Effector CD8-positive, alpha-beta T cell (primary cell): ENCODE data around the gene ARHGAP6.

ENCODE experiments used
- DNase-seq: peaks from one replicate; lab custom pipeline; 2025; lab: John Stamatoyannopoulos, UW
- total RNA-seq, 4 experiments: gene quantifications; one replicate each; lab custom pipeline; 2026; lab: John Stamatoyannopoulos, UW

ARHGAP6 gene, protein sequence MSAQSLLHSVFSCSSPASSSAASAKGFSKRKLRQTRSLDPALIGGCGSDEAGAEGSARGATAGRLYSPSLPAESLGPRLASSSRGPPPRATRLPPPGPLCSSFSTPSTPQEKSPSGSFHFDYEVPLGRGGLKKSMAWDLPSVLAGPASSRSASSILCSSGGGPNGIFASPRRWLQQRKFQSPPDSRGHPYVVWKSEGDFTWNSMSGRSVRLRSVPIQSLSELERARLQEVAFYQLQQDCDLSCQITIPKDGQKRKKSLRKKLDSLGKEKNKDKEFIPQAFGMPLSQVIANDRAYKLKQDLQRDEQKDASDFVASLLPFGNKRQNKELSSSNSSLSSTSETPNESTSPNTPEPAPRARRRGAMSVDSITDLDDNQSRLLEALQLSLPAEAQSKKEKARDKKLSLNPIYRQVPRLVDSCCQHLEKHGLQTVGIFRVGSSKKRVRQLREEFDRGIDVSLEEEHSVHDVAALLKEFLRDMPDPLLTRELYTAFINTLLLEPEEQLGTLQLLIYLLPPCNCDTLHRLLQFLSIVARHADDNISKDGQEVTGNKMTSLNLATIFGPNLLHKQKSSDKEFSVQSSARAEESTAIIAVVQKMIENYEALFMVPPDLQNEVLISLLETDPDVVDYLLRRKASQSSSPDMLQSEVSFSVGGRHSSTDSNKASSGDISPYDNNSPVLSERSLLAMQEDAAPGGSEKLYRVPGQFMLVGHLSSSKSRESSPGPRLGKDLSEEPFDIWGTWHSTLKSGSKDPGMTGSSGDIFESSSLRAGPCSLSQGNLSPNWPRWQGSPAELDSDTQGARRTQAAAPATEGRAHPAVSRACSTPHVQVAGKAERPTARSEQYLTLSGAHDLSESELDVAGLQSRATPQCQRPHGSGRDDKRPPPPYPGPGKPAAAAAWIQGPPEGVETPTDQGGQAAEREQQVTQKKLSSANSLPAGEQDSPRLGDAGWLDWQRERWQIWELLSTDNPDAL (N-terminal part only)
- total RNA-seq = 0 reads per million in 4 experiments

DNA sequence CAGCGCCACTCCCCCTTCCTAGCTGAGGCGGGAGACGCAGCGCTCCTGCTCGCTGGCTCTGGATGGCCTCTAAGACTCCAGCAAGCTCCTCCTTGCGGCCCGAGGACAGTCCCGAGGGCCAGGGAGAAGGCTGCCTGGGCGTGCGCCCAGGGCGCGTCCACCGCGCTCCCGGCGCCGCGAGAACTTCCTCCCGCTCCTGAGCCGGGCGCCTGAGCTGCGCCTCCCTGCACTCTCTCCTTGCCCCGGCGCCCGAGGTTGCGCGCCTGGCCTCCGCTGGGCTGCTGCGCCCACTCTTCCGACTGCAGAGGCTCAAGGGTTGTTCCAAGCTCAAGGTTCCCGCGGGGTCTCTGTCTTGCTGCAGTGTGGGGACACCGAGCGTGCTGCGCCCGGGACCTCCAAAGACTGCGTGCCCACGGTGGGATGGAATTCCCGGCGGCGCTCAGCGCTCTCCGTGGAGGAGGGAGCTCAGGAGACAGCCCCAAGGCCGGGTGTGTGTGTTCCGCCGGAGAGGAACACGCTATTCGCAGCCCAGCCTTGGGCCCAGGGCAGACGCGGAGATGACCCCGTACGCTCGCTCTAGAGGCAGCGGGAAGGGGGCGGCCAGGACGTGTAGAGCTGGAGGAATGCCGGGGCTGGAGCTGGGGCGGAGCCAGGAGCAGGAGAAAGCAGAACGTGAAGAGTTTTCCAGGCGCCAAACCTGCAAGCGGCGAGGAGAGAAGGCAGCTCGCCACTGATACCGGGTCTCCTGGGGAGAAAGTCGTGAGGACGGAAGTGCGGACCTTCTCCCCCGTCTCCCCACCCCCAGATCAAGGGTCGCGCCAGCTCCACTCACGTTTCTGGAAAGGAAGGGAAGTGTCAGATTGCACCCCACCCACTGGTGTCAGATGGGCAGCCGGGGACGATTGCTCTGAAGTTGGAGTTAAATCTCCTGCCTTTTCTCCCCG is at the start of gene ARHGAP6:
Gene ARHGAP6 (minus strand): TSS at position 753 of the 944 bp plus-strand sequence. CDS start 1,092 bp downstream, outside the sequence.
- no peak for DNase-seq

GRCh38 chrX:11704725-11705495 is 39.2 kb upstream of the ARHGAP6 start:
- DNase-seq = no peak

- DNase-seq = no peak
These were observed 38.1 kb upstream of the ARHGAP6 start for GRCh38 chrX:11703855-11704254.

- no peak for DNase-seq
These were observed 37.4 kb upstream of the ARHGAP6 start for GRCh38 chrX:11702965-11703631.

- no peak for DNase-seq
These were observed 36.7 kb upstream of the ARHGAP6 start for GRCh38 chrX:11702420-11702819.

GRCh38 chrX:11698702-11699101 is 33.0 kb upstream of the ARHGAP6 start:
- DNase-seq = no peak

DNA sequence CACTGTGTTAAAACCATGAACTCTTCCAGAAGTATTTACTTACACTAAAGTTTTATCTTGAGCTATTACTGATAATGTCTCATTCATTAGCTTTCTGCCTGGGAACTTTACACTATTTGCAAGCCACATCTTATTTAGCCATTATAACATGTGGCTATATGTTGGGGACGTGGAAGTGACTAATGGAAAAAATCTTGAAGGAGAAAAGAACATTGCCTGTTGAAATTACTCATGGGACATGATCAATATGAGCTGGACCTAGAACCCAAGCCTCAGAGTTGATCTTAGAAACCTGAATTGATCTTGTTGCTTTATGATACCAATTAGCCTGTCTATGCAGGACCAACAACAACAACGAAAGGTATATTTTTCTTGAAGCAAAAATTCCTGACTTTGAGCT is 22.5 kb upstream of the ARHGAP6 start:
- no peak for DNase-seq

GRCh38 chrX:11687157-11687556 is 21.4 kb upstream of the ARHGAP6 start:
- DNase-seq = no peak

DNA sequence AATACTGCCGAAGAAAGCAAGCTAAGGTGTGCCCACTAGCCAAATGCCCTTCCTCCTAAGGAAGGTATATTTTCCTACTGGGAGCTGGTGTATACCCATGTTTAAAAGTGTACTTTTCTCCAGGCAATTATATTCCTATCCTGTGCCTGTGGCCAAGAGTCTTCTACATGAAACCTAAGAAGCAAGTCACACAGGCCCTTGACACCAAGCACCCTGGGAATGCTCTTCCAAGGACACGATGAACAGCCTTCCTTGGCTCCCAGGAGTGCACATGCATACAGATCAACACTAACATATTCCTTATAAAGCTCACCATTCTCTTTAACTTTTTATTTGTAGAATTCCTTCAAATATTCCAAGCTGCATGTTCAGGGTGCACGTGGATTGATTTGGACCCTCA is 17.3 kb upstream of the ARHGAP6 start:
- no peak for DNase-seq

DNA sequence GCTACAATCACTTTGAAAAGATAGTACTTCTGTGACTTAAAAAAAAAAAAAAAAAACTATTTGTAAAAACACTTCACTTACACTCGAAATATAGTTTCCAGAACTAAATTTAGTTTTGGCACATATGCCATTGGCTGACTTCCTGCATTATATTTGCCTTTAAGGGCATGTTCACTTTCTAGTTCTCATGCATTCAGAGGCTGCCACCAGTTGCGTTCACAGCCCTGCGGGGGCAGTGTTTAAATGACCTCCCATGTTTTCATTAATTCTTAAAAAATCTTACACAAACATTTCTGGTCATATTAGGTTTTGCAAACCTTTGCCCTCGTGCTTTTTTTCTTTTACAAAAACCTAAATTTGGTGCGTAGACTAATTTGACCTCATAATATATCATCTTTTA is 12.4 kb upstream of the ARHGAP6 start:
- DNase-seq = no peak

- no peak for DNase-seq
These were observed 6.5 kb upstream of the ARHGAP6 start for GRCh38 chrX:11672213-11672612.

DNA sequence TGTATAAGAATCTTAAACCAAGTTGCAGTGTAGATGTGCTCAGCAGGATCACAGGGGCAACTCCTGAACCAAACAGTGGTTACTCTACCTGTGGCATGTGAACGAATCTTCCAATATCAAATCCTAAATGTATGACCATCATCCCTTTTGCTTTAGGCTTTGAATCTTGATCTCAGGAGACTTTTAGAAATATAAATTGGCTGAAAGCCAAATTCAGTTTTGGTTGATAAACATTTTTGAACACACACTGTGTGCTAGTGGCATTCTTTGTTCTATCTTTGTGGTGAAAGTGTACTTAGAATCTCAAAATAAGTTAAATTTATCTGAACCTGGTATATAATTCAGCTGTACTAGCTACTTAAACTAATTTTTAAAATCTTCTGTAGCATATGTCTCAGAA is 4.6 kb upstream of the ARHGAP6 start:
- no peak for DNase-seq

DNA sequence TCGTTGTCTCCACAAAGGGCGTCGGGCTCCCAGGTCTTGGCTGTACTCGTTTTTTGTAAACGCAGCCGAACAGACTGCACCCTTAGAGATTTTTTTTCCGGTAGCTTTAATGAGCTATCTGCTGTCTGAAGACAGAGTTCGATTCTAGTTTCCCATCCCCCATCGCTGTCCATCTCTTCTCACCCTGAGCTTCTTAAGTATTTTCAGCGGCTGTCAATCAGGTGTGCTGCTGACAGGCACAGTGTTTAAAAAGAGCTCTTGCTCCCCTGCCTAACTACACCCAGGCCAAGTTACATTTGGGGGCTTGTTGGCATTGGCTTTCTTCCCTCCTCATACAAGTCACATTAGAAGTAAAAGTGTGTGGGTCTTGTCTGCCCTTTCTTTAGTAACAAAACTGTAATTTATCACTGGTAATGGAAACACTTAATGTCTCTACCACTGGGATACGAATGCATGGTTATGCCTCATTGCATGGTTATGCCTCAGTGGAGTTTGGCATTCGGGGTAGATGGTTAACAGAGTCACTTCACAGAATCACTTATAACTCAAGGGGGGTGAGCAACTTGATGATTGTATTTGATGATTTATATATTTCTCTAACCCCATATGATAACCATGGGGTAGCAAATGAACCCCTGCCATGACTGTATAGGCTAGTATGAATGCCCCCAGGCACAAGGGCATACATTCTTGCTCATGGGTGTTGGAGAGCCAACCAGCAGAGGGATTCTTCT is 1.4 kb upstream of the ARHGAP6 start:
- DNase-seq = no peak

- DNase-seq = no peak
These were observed 444 bp upstream of the ARHGAP6 start for GRCh38 chrX:11666164-11666563.

GRCh38 chrX:11664211-11665167 is 1.2 kb downstream of the ARHGAP6 start:
- no peak for DNase-seq

GRCh38 chrX:11663875-11664210 is 1.9 kb downstream of the ARHGAP6 start:
- DNase-seq = no peak

DNA sequence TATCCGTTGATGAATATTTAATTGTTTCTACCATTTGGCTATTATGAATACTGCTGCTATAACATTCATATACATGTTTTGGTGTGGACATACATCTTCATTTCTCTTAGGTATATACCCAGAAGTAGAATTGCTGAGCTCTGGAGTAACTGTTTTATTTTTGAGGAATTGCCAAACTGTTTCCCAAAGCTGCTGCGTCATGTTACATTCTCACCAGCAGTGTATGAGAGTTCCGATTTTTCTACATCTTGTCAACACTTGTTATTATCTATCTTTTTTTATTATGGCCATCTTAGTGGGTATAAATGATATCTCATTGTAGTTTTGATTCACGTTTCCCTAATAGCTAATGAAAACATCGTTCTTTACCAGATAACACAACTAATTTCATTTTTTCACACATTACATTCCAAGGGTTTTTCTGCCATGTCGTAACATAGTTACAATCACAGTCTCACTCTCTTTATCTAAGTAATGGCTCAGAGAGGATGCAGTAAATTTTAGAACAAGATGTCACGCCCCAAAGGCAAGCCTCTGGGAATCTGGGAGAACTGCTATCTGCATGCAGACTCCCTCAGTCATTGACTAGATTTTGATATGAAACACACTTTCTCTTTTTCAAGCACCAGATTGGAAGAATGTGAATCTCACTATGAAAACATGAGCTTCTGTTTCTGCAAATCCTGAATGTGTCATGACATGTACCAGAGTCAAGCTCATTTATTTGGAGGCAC is 10.3 kb downstream of the ARHGAP6 start:
- DNase-seq = no peak
